CD4-positive, alpha-beta T cell (primary cell): ENCODE measurements around the gene MEGF11. TPM values are rescaled to one million over a fixed set of nuclear protein-coding genes. Genes with fewer than 3 reads are reported as not detected.

Experiments
- ATAC-seq: fragments of 200-7000 bp; cut with Tn5 transposase; one replicate; pipeline ENCODE4 v1.10.0; 2022; ENCODE audit warnings: mild to moderate bottlenecking; ENCODE audit not compliant: poor library complexity
- CTCF ChIA-PET: fragments of 350-600 bp; sonication (Branson Sonifier 250); formaldehyde crosslinking; loops from one replicate; lab custom pipeline; 2021; ENCODE audit warnings: antibody characterized with exemption, inconsistent platforms; lab: Charles Lee
- POLR2A ChIA-PET: fragments of 350-600 bp; sonication (Branson Sonifier 250); formaldehyde crosslinking; loops from one replicate; lab custom pipeline; 2021; ENCODE audit warnings: antibody characterized with exemption, inconsistent platforms; lab: Charles Lee
- DNase-seq, 14 experiments: peaks; one replicate each; pipeline ENCODE4 v3.0.0-alpha.2; 2013 to 2020; ENCODE audit warnings: mixed read lengths in 2 of 14
- H3K27ac ChIP-seq, 2 donors: one replicate each; pipeline versions ENCODE4 v1.5.1 to v1.7.0; 2013; ENCODE audit warnings: low read length in 2 of 2, low read depth in 1 of 2, mild to moderate bottlenecking in 1 of 2
- H3K27me3 ChIP-seq, 2 experiments: 1 replicate in 1 of 2; 2 replicates in 1 of 2; pipeline versions ENCODE4 v1.6.1 to v1.7.0; 2013; ENCODE audit warnings: low read length in 2 of 2, control low read depth in 1 of 2, mild to moderate bottlenecking in 1 of 2, moderate library complexity in 1 of 2; ENCODE audit not compliant: insufficient read depth in 2 of 2, control insufficient read depth in 1 of 2
- H3K36me3 ChIP-seq: one replicate; pipeline ENCODE4 v1.6.1; 2013; ENCODE audit warnings: low read length, control low read depth; ENCODE audit not compliant: insufficient read depth
- H3K4me1 ChIP-seq: one replicate; pipeline ENCODE4 v1.6.1; 2013; ENCODE audit warnings: low read length, control low read depth; ENCODE audit not compliant: insufficient read depth
- H3K4me3 ChIP-seq: one replicate; pipeline ENCODE4 v1.5.1; 2013; ENCODE audit warnings: mild to moderate bottlenecking, low read length, moderate library complexity
- H3K9me3 ChIP-seq, 2 experiments: 1 replicate in 1 of 2; 2 replicates in 1 of 2; pipeline versions ENCODE4 v1.6.1 to v1.7.0; 2013; ENCODE audit warnings: low read length in 2 of 2, mild to moderate bottlenecking in 2 of 2, control low read depth in 1 of 2, moderate library complexity in 1 of 2; ENCODE audit not compliant: control insufficient read depth in 1 of 2, insufficient read depth in 1 of 2
- H3K27ac Mint-ChIP-seq: one replicate; pipeline ENCODE4 v1.8.0; 2020; ENCODE audit warnings: mixed read lengths
- H3K27me3 Mint-ChIP-seq: one replicate; pipeline ENCODE4 v1.8.0; 2021; ENCODE audit warnings: mixed read lengths
- H3K36me3 Mint-ChIP-seq: one replicate; pipeline ENCODE4 v1.8.0; 2021; ENCODE audit warnings: low read depth, mixed read lengths
- H3K4me1 Mint-ChIP-seq: one replicate; pipeline ENCODE4 v1.8.0; 2021; ENCODE audit warnings: low read depth, mixed read lengths
- H3K4me3 Mint-ChIP-seq: one replicate; pipeline ENCODE4 v1.8.0; 2020; ENCODE audit warnings: mild to moderate bottlenecking, mixed read lengths
- H3K9me3 Mint-ChIP-seq: one replicate; pipeline ENCODE4 v1.8.0; 2020; ENCODE audit warnings: mixed read lengths
- CTCF ChIP-seq: fragments of 200-600 bp; IDR thresholded peaks from one replicate; pipeline ENCODE4 v1.8.0; 2022; ENCODE audit warnings: antibody characterized with exemption, mild to moderate bottlenecking
- intact Hi-C, 2 experiments: fragments of 100-400 bp; cut with DNase I in 1 of 2; cut with micrococcal nuclease in 1 of 2; formaldehyde crosslinking; loops; one replicate each; pipeline versions ENCODE4 v1.15.1 to v1.9.0; 2023 to 2025; cut with DNase I, micrococcal nuclease
- total RNA-seq, 174 experiments: library from RNA in 2 of 174; stranded (reverse) in 2 of 174; gene quantifications; one replicate each; pipeline ENCODE4 v1.2.3 and lab custom pipeline; 2021 to 2026

Gene MEGF11
- total RNA-seq, 2 experiments from 2014 or later, result not detected

GRCh38 chr15:65914981-65915925 lies 338.3 kb downstream of the MEGF11 start:
- ATAC-seq (no peak), DNase-seq (no peak)
- CTCF ChIA-PET, result no interaction called here
- Histone ChIP-seq H3K4me3 (no peak overlapping the region), H3K4me1 (peaks cover 13% of the 10 kb centered on the region), H3K27ac (no peak overlapping the region), H3K27me3 (no peaks in the 10 kb centered on the region), H3K9me3 (no peaks in the 10 kb centered on the region), H3K36me3 (peaks cover 11% of the 10 kb centered on the region)
- peaks cover 6% of the 10 kb centered on the region for H3K4me1 Mint-ChIP-seq
- TF ChIP-seq CTCF, result no peak
- no peaks in the 10 kb centered on the region for H3K9me3 Mint-ChIP-seq
- H3K36me3 Mint-ChIP-seq, result no peaks in the 10 kb centered on the region
- intact Hi-C loops, result no loop called here
- H3K27me3 Mint-ChIP-seq, result no peaks in the 10 kb centered on the region
- POLR2A ChIA-PET, result no interaction called here
- H3K27ac Mint-ChIP-seq, result no peak overlapping the region
- no peak overlapping the region for H3K4me3 Mint-ChIP-seq

GRCh38 chr15:65914386-65914785 lies 339.2 kb downstream of the MEGF11 start:
- Mint-ChIP-seq H3K4me1 (peaks cover 6% of the 10 kb centered on the region), H3K9me3 (no peaks in the 10 kb centered on the region), H3K36me3 (peaks cover 4% of the 10 kb centered on the region), H3K27me3 (no peaks in the 10 kb centered on the region), H3K4me3 (no peak overlapping the region), H3K27ac (no peak overlapping the region)
- intact Hi-C loops, result no loop called here
- Histone ChIP-seq H3K4me3 (no peak overlapping the region), H3K27ac (no peak overlapping the region), H3K4me1 (peaks cover 13% of the 10 kb centered on the region), H3K27me3 (no peaks in the 10 kb centered on the region), H3K36me3 (peaks cover 11% of the 10 kb centered on the region), H3K9me3 (no peaks in the 10 kb centered on the region)
- CTCF ChIA-PET, result no interaction called here
- no peak for DNase-seq
- POLR2A ChIA-PET, result no interaction called here
- ATAC-seq, result no peak
- no peak for TF ChIP-seq CTCF

- Mint-ChIP-seq H3K27me3 (no peaks in the 10 kb centered on the region), H3K9me3 (no peaks in the 10 kb centered on the region), H3K27ac (no peak overlapping the region), H3K36me3 (peaks cover 8% of the 10 kb centered on the region), H3K4me1 (peaks cover 6% of the 10 kb centered on the region), H3K4me3 (no peak overlapping the region)
- Histone ChIP-seq H3K4me3 (no peak overlapping the region), H3K27me3 (no peaks in the 10 kb centered on the region), H3K4me1 (peaks cover 13% of the 10 kb centered on the region), H3K27ac (no peak overlapping the region), H3K36me3 (peaks cover 11% of the 10 kb centered on the region), H3K9me3 (no peaks in the 10 kb centered on the region)
- ChIA-PET POLR2A (no interaction called here), CTCF (no interaction called here)
- intact Hi-C loops, result no loop called here
- TF ChIP-seq CTCF, result no peak
- ATAC-seq (no peak), DNase-seq (no peak)
These were observed 339.8 kb downstream of the MEGF11 start for GRCh38 chr15:65913631-65914199.
